22Rv1 (cell line): ENCODE measurements around the gene DENND1C.

Experiments
- H3K27ac ChIP-seq: fragments of 450-650 bp; 2 replicates; pipeline ENCODE4 v1.5.1; 2017
- CTCF ChIP-seq: fragments of 450-650 bp; IDR thresholded peaks from 2 replicates; pipeline ENCODE4 v1.5.1; 2017; ENCODE audit warnings: mild to moderate bottlenecking
- ZFX ChIP-seq: fragments of 450-650 bp; IDR thresholded peaks from 2 replicates; pipeline ENCODE4 v1.6.1; 2017; ENCODE audit warnings: antibody characterized with exemption, borderline replicate concordance

The DENND1C gene

GRCh38 chr19:6455924-6456323 lies 25.7 kb downstream of the DENND1C start:
- TF ChIP-seq CTCF (no peak), ZFX (no peak)
- no peak overlapping the region for H3K27ac ChIP-seq

DNA sequence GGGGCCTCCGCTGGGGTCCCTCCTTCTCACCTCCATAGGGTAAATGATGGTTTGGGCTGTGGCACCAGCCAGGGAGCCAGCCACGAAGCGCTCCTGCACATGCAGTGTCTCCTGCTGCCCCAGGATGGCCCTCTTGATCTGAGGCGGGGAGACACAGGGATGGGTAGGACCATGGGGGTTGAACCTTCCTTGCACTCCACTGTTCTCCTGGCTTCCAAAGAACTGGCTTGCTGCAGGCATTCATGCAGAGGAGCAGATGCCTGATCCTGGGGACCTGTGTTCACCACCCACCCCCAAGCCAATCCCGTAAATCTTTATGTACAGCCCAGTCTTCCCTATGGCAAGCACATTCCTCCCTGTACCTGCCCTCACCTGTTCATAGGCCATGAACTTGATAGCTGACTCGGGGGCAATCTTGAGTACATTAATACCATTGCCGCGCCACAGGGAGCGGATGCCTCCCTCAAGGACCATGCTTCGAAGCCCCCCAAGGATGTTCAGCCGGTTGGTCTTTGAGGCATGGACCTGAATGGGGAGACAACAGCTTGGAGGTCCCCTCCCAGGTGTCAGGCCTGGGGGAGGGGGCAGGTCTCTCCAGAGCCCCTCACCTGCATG lies 27.5 kb downstream of the DENND1C start:
- TF ChIP-seq CTCF (no peak), ZFX (no peak)
- H3K27ac ChIP-seq = no peak overlapping the region

- no peak overlapping the region for H3K27ac ChIP-seq
- TF ChIP-seq CTCF (no peak), ZFX (no peak)
These were observed 28.7 kb downstream of the DENND1C start for GRCh38 chr19:6452899-6453298.

- no peak for TF ChIP-seq CTCF
- H3K27ac ChIP-seq = no peak overlapping the region
These were observed 29.4 kb downstream of the DENND1C start for GRCh38 chr19:6452223-6452614.

- no peak for TF ChIP-seq CTCF
- TF ChIP-seq ZFX = no peak
- no peak overlapping the region for H3K27ac ChIP-seq
These were observed 29.9 kb downstream of the DENND1C start for GRCh38 chr19:6451583-6452222.

DNA sequence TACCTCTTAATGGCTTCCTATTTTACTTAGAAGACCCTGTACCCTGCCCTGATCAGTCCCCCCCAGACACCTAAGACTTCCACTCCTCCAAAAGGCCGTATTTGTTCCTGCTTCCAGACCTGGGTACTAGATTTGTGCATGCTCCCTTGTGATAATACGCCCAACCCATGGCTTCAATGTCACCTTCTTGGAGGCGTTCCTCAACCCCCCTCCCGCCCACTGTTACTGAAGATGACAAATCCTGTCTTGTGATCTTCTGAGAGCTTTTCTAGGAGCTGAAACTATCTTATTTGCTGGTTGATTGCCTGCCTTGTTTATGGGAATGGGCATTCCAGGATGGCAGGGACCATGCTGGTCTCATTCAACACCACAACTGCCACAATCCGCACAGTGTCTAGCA lies 31.4 kb downstream of the DENND1C start:
- TF ChIP-seq ZFX (no peak), CTCF (no peak)
- H3K27ac ChIP-seq = no peak overlapping the region

GRCh38 chr19:6448045-6448444 lies 33.5 kb downstream of the DENND1C start:
- TF ChIP-seq ZFX (no peak), CTCF (no peak)
- H3K27ac ChIP-seq = no peak overlapping the region
